ENCODE data around the gene COL1A1.
A peak's percentile ranks its signal among the peaks of the same experiment; 100 is the strongest.

COL1A1 gene

DNA sequence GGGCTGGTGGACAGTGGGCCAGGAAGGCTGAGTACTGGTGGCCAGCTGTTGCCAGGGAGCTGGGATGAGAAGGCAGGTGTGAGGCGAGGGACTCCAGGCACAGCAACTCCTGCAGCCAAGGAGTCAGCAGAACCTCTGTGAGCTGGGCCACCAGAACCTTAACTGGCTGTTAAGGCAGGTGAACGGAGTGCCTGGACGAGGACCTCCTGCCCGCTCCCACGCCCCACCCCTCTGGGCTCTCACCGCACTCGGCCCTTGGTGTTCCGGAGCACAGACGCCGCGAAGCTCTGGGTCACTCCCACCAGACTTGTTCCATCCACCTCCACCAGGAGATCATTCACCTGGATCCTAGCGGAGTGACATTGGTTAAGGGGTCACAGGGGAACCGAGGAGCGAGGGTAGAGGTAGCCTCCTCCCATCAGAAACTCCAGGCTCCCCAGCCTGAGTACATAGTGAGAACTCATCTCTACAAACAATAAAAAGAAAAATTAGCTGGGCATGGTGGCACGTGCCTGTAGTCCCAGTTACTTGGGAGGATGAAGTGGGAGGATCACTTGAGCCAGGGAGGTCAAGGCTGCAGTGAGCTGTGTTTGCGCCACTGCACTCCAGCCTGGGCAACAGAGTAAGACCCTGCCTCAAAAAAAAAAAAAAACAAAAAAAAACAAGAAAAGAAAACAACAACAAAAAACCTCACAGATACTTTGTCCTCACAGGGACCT is 60.2 kb downstream of the COL1A1 start:
- no peak for DNase-seq

- DNase-seq: peak; percentile 85
These were observed 61.2 kb downstream of the COL1A1 start for GRCh38 chr17:50139950-50140885.

DNA sequence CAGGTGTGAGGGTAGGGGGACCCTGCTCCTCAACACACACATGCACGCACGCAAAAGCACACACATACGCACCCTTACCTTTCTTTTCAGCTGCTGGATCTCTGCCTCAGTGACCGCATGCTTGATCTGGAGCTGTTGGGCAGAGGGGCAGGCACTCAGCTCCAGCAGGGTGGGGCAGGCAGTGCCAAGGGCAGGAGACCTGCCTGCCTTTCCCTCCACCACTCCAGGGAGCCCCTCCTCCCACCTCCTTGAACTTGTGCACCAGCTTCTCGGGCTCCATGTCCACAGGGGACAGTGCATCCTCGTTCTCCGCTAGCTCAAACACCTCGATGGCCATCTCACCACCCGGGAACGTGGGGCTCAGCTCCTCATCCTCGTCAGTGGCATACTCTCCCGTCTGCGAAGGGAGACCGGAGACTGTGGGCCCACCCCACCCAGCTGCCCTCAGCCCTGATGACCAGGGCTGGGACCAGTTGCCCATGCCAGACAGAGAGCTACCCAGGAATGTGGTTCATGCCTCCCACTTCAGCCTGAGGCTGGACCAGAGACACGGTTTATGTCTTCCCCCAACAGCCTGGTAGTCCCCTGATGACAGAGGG is 62.1 kb downstream of the COL1A1 start:
- DNase-seq: no peak

GRCh38 chr17:50137042-50137441 is 64.4 kb downstream of the COL1A1 start:
- DNase-seq: no peak

DNA sequence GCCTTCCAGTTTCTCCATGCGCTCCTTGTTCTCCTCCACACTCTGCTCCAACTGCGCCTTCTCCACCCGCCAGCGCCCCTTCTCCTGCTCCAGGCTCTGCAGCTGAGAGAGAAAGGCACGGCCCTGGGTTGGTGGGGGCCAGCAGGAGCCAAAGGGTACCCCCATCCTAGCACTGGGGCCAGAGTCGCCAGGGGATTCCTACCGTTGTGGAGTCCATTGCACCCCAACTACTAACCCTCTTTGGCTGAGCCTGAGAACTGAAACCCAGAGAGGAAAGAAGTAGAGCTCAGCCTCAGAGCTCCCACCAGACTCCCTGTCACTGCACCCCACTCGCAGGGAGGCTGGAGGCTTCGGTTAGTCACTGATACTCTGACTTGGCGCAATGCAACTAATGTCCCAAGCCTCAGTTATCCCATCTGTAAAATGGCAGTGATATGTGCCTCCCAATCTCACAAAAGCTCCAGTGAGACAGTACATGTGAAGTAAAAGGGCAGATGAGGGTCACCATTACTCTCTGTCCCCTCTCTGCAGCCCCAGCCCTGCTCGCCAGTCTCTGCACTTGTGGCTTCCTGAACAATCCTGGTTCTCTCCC is 65.2 kb downstream of the COL1A1 start:
- no peak for DNase-seq

- DNase-seq: no peak
These were observed 65.9 kb downstream of the COL1A1 start for GRCh38 chr17:50135316-50136095.

- no peak for DNase-seq
These were observed 67.0 kb downstream of the COL1A1 start for GRCh38 chr17:50134206-50135110.

- no peak for DNase-seq
These were observed 67.7 kb downstream of the COL1A1 start for GRCh38 chr17:50133769-50134099.

Measured in CD4-positive, alpha-beta T cell treated with Interleukin-6 for 4 hours (primary cell).